GM12874 (cell line): ENCODE data around the gene PNISR.

Experiments used
- CTCF ChIP-seq: IDR thresholded peaks from 2 replicates; pipeline ENCODE4 v1.5.1; 2011; ENCODE audit warnings: low read depth, mild to moderate bottlenecking, control low read depth, low read length, moderate library complexity; ENCODE audit not compliant: insufficient read depth

Gene PNISR

GRCh38 chr6:99416892-99417767 lies 8.0 kb downstream of the PNISR start:
- TF ChIP-seq CTCF: no peak

- TF ChIP-seq CTCF: no peak
Measured at GRCh38 chr6:99416226-99416625, 8.9 kb downstream of the PNISR start.

- no peak for TF ChIP-seq CTCF
Measured at GRCh38 chr6:99415446-99415845, 9.7 kb downstream of the PNISR start.

GRCh38 chr6:99412065-99412464 lies 13.0 kb downstream of the PNISR start:
- no peak for TF ChIP-seq CTCF

GRCh38 chr6:99409672-99410071 lies 15.4 kb downstream of the PNISR start:
- no peak for TF ChIP-seq CTCF

- no peak for TF ChIP-seq CTCF
Measured at GRCh38 chr6:99407076-99407475, 18.0 kb downstream of the PNISR start.

- no peak for TF ChIP-seq CTCF
Measured at GRCh38 chr6:99402448-99402847, 22.7 kb downstream of the PNISR start.
